ENCODE measurements around the gene ATP2A2. TPM values are rescaled to one million over a fixed set of nuclear protein-coding genes. Genes with fewer than 3 reads are reported as not detected.
A peak's percentile ranks its signal among the peaks of the same experiment; 100 is the strongest.

Gene ATP2A2
- total RNA-seq, 1 donor from 2014 or later = 1,955 TPM

GRCh38 chr12:110330544-110330943, 49.5 kb downstream of the ATP2A2 start:
- TF ChIP-seq CTCF (IDR thresholded peaks at IDR 0.05; ENCODE audit: borderline replicate concordance) = no peak
- no peaks in the 10 kb centered on the region for H3K9me3 ChIP-seq (replicated peaks)
- DNase-seq = no peak
- H3K4me1 ChIP-seq = peaks cover 96% of the 10 kb centered on the region
- no peaks in the 10 kb centered on the region for H3K27me3 ChIP-seq (ENCODE audit: low read depth)
- H3K4me3 ChIP-seq = no peak overlapping the region
- intact Hi-C loops (cut with micrococcal nuclease) = no loop called here
- H3K36me3 ChIP-seq = peaks cover 98% of the 10 kb centered on the region
- peak overlapping the region; percentile 36 for H3K27ac ChIP-seq (replicated peaks)

GRCh38 chr12:110333201-110333600, 52.2 kb downstream of the ATP2A2 start:
- Histone ChIP-seq H3K27ac (replicated peaks) (no peak overlapping the region), H3K36me3 (peaks cover 98% of the 10 kb centered on the region), H3K4me1 (peaks cover 96% of the 10 kb centered on the region), H3K27me3 (ENCODE audit: low read depth) (no peaks in the 10 kb centered on the region), H3K4me3 (no peak overlapping the region), H3K9me3 (replicated peaks) (no peaks in the 10 kb centered on the region)
- DNase-seq = no peak
- TF ChIP-seq CTCF (IDR thresholded peaks at IDR 0.05; ENCODE audit: borderline replicate concordance) = no peak
- intact Hi-C loops (cut with micrococcal nuclease) = no loop called here

- TF ChIP-seq CTCF (IDR thresholded peaks at IDR 0.05; ENCODE audit: borderline replicate concordance) = no peak
- peaks cover 89% of the 10 kb centered on the region for H3K4me1 ChIP-seq
- DNase-seq = no peak
- no peaks in the 10 kb centered on the region for H3K27me3 ChIP-seq (ENCODE audit: low read depth)
- intact Hi-C loops (cut with micrococcal nuclease) = no loop called here
- no peaks in the 10 kb centered on the region for H3K9me3 ChIP-seq (replicated peaks)
- H3K27ac ChIP-seq (replicated peaks) = peak overlapping the region; percentile 21
- no peak overlapping the region for H3K4me3 ChIP-seq
- peaks cover 98% of the 10 kb centered on the region for H3K36me3 ChIP-seq
These were observed 54.5 kb downstream of the ATP2A2 start for GRCh38 chr12:110335481-110336045.

- no peaks in the 10 kb centered on the region for H3K9me3 ChIP-seq (replicated peaks)
- peaks cover 100% of the 10 kb centered on the region for H3K36me3 ChIP-seq
- no peak for TF ChIP-seq CTCF (IDR thresholded peaks at IDR 0.05; ENCODE audit: borderline replicate concordance)
- H3K4me3 ChIP-seq = no peak overlapping the region
- H3K4me1 ChIP-seq = peaks cover 69% of the 10 kb centered on the region
- H3K27me3 ChIP-seq (ENCODE audit: low read depth) = no peaks in the 10 kb centered on the region
- intact Hi-C loops (cut with micrococcal nuclease) = no loop called here
- no peak for DNase-seq
- H3K27ac ChIP-seq (replicated peaks) = peak overlapping the region; percentile 45
These were observed 57.1 kb downstream of the ATP2A2 start for GRCh38 chr12:110337912-110338710.

- DNase-seq = no peak
- Histone ChIP-seq H3K36me3 (peaks cover 100% of the 10 kb centered on the region), H3K4me3 (no peak overlapping the region), H3K9me3 (replicated peaks) (no peaks in the 10 kb centered on the region), H3K27ac (replicated peaks) (peak overlapping the region; percentile 45), H3K4me1 (peaks cover 64% of the 10 kb centered on the region), H3K27me3 (ENCODE audit: low read depth) (no peaks in the 10 kb centered on the region)
- no peak for TF ChIP-seq CTCF (IDR thresholded peaks at IDR 0.05; ENCODE audit: borderline replicate concordance)
- intact Hi-C loops (cut with micrococcal nuclease) = no loop called here
These were observed 57.7 kb downstream of the ATP2A2 start for GRCh38 chr12:110338754-110339153.

Data from left ventricle myocardium inferior (tissue), 1 donor.